GM21717 (cell line): Measurements from ENCODE around the gene RABGAP1L.
"Not testable (repeated sequence)": the region's sequence is repeated elsewhere in the genome, so short reads cannot be mapped to it uniquely, and the experiment has no call there.

ENCODE experiments used
- ATAC-seq: cut with Tn5 transposase; IDR thresholded peaks from one replicate; pipeline ENCODE4 v1.9.1; 2021; ENCODE audit warnings: mild to moderate bottlenecking, moderate library complexity; ENCODE audit not compliant: unreplicated experiment

Gene RABGAP1L

GRCh38 chr1:174153085-174153824 is 6.1 kb upstream of the RABGAP1L start:
- ATAC-seq = no peak

- ATAC-seq = no peak
These were observed 5.6 kb upstream of the RABGAP1L start for GRCh38 chr1:174153825-174154107.

- no peak for ATAC-seq
These were observed 2.9 kb upstream of the RABGAP1L start for GRCh38 chr1:174156437-174156836.

- ATAC-seq = peak; percentile 36
These were observed 2.0 kb upstream of the RABGAP1L start for GRCh38 chr1:174157157-174157806.

- peak; percentile 7 for ATAC-seq
These were observed 511 bp upstream of the RABGAP1L start for GRCh38 chr1:174158767-174159251.

GRCh38 chr1:174160109-174160473 is 771 bp downstream of the RABGAP1L start:
- peak; percentile 17 for ATAC-seq

- ATAC-seq = no peak
These were observed 1.3 kb downstream of the RABGAP1L start for GRCh38 chr1:174160603-174161002.

GRCh38 chr1:174161813-174162212 is 2.5 kb downstream of the RABGAP1L start:
- no peak for ATAC-seq

- no peak for ATAC-seq
These were observed 5.5 kb downstream of the RABGAP1L start for GRCh38 chr1:174164826-174165225.

- ATAC-seq = no peak
These were observed 6.3 kb downstream of the RABGAP1L start for GRCh38 chr1:174165471-174166137.

- ATAC-seq = no peak
These were observed 7.4 kb downstream of the RABGAP1L start for GRCh38 chr1:174166530-174167264.

GRCh38 chr1:174167265-174167803 is 8.0 kb downstream of the RABGAP1L start:
- ATAC-seq = no peak

- no peak for ATAC-seq
These were observed 10.0 kb downstream of the RABGAP1L start for GRCh38 chr1:174169342-174169741.

GRCh38 chr1:174171073-174171472 is 11.8 kb downstream of the RABGAP1L start:
- ATAC-seq = no peak

- peak; percentile 68 for ATAC-seq
These were observed 15.4 kb downstream of the RABGAP1L start for GRCh38 chr1:174174461-174175329.

- ATAC-seq = not testable (repeated sequence)
These were observed 19.1 kb downstream of the RABGAP1L start for GRCh38 chr1:174178459-174178858.

- no peak for ATAC-seq
These were observed 30.2 kb downstream of the RABGAP1L start for GRCh38 chr1:174189428-174190062.

- ATAC-seq = no peak
These were observed 31.4 kb downstream of the RABGAP1L start for GRCh38 chr1:174190691-174191199.

- ATAC-seq = no peak
These were observed 32.1 kb downstream of the RABGAP1L start for GRCh38 chr1:174191349-174191862.
